K562 (cell line): ENCODE measurements around the gene SRCAP. TPM values are rescaled to one million over a fixed set of nuclear protein-coding genes. Genes with fewer than 3 reads are reported as not detected.

Source experiments
- ATF1 ChIP-seq, 2 experiments: fragments of 450-650 bp in 1 of 2; IDR thresholded peaks; 2 replicates each; pipeline ENCODE4 v1.6.1; 2016; ENCODE audit warnings: missing compliant biosample characterization in 1 of 2, missing genetic modification characterization in 1 of 2
- MAFG ChIP-seq: fragments of 450-650 bp; conservative IDR thresholded peaks from 2 replicates; pipeline ENCODE4 v1.6.1; 2016; ENCODE audit warnings: missing genetic modification characterization, missing compliant biosample characterization
- POLR2A ChIP-seq: fragments of 450-650 bp; conservative IDR thresholded peaks from 2 replicates; pipeline ENCODE4 v1.6.1; 2016
- SMARCE1 ChIP-seq: fragments of 450-650 bp; IDR thresholded peaks from 2 replicates; pipeline ENCODE4 v1.7.1; 2016; ENCODE audit warnings: mild to moderate bottlenecking
- SMC3 ChIP-seq: conservative IDR thresholded peaks from 2 replicates; pipeline ENCODE4 v1.6.1; 2011; ENCODE audit warnings: low read depth, low read length, improper control_type of control experiment; ENCODE audit not compliant: insufficient read depth
- XRCC4 ChIP-seq: IDR thresholded peaks from one replicate; pipeline ENCODE4 v1.6.1; 2011; ENCODE audit not compliant: insufficient read depth, insufficient read length; ENCODE audit errors: extremely low read depth
- ZNF561 ChIP-seq: fragments of 450-650 bp; formaldehyde crosslinking; conservative IDR thresholded peaks from 2 replicates; pipeline ENCODE4 v1.4.0; 2020; ENCODE audit warnings: mild to moderate bottlenecking, moderate library complexity
- polyA plus RNA-seq, 8 experiments: library from polyadenylated mRNA; depleted of rRNA in 4 of 8; stranded (reverse) in 5 of 8; unstranded in 3 of 8; fragments of >200 nt; fragmentation: Nextera tagmentation in 2 of 8; fragmentation: Illumina TruSeq in 1 of 8; extraction: Ambion mirVana in 2 of 8; extraction: Trizol in 1 of 8; gene quantifications; 2 replicates each; pipeline versions ENCODE4 v1.2.1 to v1.2.3, GENCODE V29; 2011 to 2014; ENCODE audit warnings: inconsistent platforms in 1 of 8, missing spikeins in 1 of 8
- total RNA-seq, 7 experiments: library from RNA; depleted of rRNA in 6 of 7; stranded (reverse); fragments of >200 nt in 6 of 7; fragmentation: Illumina TruSeq in 2 of 7; extraction: Trizol in 2 of 7; gene quantifications; 2 replicates each; pipeline versions ENCODE4 v1.2.1 to v1.2.3, GENCODE V29; 2011 to 2021; ENCODE audit warnings: low replicate concordance in 1 of 7
- TF ChIP-seq, protein P1 (sequence below): fragments of 450-650 bp; IDR thresholded peaks from 2 replicates; pipeline ENCODE4 v1.6.1; 2017; ENCODE audit warnings: antibody characterized with exemption, mild to moderate bottlenecking
- TF ChIP-seq, protein P2 (sequence below): sonication (generic); formaldehyde crosslinking; IDR thresholded peaks from 2 replicates; pipeline ENCODE4 v1.8.1; 2023; ENCODE audit warnings: mild to moderate bottlenecking, missing genetic modification reagents
- TF ChIP-seq, protein P3 (sequence below): fragments of 250-450 bp; sonication (Bioruptor Pico); IDR thresholded peaks from 2 replicates; pipeline ENCODE4 v1.4.0; 2020; ENCODE audit warnings: mild to moderate bottlenecking, moderate library complexity
- TF ChIP-seq, protein P4 (sequence below): fragments of 250-450 bp; sonication (Bioruptor Pico); IDR thresholded peaks from 2 replicates; pipeline ENCODE4 v1.9.0; 2021; ENCODE audit warnings: mild to moderate bottlenecking, inconsistent platforms

Gene SRCAP
- total and polyA plus RNA-seq, 9 of the 15 experiments (the other 6 are each of a cell fraction or from before 2014, with no cell fraction given), result 0.21 to 62.6 (median 5.8) TPM

DNA sequence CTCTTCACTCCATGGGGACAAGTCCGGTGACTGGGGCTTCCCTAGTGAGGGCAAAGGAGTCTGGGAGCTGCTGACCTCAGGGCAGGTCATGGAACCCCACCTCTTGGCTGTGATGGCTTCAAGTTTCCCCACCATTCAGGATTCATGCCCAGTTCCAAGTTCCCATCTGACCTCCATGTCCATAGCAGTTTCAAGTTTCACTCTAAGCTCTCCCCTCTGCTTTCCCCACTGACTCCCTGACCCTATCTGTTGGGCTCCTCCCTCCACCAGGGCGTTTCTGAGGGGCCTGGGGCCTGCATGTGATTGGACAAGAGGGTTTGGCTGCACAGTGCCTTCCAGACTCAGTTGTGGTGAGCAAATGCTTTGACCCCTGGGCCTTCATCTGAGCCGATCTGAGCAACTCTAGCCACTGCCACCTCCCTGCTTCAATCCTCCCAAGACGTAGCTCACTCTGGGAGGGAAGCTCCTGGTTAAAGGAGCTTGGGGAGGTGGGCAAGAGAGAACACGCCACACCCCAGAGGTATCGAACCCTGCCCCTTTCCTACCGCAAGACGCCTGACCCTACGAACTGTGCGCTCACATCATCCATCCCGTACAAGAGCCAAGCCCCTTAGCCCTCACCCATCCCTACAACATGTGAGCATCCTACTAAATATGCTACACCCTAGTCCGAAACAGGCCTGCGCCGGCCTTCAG is 79.7 kb downstream of the SRCAP start (continued):
- TF ChIP-seq, protein P1, sequence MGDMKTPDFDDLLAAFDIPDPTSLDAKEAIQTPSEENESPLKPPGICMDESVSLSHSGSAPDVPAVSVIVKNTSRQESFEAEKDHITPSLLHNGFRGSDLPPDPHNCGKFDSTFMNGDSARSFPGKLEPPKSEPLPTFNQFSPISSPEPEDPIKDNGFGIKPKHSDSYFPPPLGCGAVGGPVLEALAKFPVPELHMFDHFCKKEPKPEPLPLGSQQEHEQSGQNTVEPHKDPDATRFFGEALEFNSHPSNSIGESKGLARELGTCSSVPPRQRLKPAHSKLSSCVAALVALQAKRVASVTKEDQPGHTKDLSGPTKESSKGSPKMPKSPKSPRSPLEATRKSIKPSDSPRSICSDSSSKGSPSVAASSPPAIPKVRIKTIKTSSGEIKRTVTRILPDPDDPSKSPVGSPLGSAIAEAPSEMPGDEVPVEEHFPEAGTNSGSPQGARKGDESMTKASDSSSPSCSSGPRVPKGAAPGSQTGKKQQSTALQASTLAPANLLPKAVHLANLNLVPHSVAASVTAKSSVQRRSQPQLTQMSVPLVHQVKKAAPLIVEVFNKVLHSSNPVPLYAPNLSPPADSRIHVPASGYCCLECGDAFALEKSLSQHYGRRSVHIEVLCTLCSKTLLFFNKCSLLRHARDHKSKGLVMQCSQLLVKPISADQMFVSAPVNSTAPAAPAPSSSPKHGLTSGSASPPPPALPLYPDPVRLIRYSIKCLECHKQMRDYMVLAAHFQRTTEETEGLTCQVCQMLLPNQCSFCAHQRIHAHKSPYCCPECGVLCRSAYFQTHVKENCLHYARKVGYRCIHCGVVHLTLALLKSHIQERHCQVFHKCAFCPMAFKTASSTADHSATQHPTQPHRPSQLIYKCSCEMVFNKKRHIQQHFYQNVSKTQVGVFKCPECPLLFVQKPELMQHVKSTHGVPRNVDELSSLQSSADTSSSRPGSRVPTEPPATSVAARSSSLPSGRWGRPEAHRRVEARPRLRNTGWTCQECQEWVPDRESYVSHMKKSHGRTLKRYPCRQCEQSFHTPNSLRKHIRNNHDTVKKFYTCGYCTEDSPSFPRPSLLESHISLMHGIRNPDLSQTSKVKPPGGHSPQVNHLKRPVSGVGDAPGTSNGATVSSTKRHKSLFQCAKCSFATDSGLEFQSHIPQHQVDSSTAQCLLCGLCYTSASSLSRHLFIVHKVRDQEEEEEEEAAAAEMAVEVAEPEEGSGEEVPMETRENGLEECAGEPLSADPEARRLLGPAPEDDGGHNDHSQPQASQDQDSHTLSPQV, result peak; percentile 88
- no peak for TF ChIP-seq XRCC4
- TF ChIP-seq, protein P2, sequence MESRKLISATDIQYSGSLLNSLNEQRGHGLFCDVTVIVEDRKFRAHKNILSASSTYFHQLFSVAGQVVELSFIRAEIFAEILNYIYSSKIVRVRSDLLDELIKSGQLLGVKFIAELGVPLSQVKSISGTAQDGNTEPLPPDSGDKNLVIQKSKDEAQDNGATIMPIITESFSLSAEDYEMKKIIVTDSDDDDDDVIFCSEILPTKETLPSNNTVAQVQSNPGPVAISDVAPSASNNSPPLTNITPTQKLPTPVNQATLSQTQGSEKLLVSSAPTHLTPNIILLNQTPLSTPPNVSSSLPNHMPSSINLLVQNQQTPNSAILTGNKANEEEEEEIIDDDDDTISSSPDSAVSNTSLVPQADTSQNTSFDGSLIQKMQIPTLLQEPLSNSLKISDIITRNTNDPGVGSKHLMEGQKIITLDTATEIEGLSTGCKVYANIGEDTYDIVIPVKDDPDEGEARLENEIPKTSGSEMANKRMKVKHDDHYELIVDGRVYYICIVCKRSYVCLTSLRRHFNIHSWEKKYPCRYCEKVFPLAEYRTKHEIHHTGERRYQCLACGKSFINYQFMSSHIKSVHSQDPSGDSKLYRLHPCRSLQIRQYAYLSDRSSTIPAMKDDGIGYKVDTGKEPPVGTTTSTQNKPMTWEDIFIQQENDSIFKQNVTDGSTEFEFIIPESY (CRISPR knock-in tag), result peak; percentile 79; the same call in 1 of the 2 replicates
- TF ChIP-seq ZNF561, result no peak
- TF ChIP-seq, protein P3, sequence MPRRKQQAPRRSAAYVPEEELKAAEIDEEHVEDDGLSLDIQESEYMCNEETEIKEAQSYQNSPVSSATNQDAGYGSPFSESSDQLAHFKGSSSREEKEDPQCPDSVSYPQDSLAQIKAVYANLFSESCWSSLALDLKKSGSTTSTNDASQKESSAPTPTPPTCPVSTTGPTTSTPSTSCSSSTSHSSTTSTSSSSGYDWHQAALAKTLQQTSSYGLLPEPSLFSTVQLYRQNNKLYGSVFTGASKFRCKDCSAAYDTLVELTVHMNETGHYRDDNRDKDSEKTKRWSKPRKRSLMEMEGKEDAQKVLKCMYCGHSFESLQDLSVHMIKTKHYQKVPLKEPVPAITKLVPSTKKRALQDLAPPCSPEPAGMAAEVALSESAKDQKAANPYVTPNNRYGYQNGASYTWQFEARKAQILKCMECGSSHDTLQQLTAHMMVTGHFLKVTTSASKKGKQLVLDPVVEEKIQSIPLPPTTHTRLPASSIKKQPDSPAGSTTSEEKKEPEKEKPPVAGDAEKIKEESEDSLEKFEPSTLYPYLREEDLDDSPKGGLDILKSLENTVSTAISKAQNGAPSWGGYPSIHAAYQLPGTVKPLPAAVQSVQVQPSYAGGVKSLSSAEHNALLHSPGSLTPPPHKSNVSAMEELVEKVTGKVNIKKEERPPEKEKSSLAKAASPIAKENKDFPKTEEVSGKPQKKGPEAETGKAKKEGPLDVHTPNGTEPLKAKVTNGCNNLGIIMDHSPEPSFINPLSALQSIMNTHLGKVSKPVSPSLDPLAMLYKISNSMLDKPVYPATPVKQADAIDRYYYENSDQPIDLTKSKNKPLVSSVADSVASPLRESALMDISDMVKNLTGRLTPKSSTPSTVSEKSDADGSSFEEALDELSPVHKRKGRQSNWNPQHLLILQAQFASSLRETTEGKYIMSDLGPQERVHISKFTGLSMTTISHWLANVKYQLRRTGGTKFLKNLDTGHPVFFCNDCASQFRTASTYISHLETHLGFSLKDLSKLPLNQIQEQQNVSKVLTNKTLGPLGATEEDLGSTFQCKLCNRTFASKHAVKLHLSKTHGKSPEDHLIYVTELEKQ (CRISPR knock-in tag), result no peak
- no peak for TF ChIP-seq MAFG (tag)
- TF ChIP-seq POLR2A, result peak; percentile 58
- 0 out of 2 replicates have a peak, but pooled peaks have one; percentile 9 for TF ChIP-seq SMC3
- no peak for TF ChIP-seq ATF1 (CRISPR knock-in tag; IDR thresholded peaks at IDR 0.05)
- no peak for TF ChIP-seq ATF1 (tag; IDR thresholded peaks at IDR 0.05)
- TF ChIP-seq, protein P4, sequence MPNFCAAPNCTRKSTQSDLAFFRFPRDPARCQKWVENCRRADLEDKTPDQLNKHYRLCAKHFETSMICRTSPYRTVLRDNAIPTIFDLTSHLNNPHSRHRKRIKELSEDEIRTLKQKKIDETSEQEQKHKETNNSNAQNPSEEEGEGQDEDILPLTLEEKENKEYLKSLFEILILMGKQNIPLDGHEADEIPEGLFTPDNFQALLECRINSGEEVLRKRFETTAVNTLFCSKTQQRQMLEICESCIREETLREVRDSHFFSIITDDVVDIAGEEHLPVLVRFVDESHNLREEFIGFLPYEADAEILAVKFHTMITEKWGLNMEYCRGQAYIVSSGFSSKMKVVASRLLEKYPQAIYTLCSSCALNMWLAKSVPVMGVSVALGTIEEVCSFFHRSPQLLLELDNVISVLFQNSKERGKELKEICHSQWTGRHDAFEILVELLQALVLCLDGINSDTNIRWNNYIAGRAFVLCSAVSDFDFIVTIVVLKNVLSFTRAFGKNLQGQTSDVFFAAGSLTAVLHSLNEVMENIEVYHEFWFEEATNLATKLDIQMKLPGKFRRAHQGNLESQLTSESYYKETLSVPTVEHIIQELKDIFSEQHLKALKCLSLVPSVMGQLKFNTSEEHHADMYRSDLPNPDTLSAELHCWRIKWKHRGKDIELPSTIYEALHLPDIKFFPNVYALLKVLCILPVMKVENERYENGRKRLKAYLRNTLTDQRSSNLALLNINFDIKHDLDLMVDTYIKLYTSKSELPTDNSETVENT, result no peak
- no peak for TF ChIP-seq SMARCE1
